MM.1S (cell line): ENCODE data around the gene GAS2L1.

ENCODE experiments used
- DNase-seq: peaks from one replicate; pipeline ENCODE4 v3.0.0-alpha.2; 2015
- H2AFZ ChIP-seq: fragments of 300-600 bp; sonication (generic); 2 replicates; pipeline ENCODE4 v1.6.0; 2016; ENCODE audit warnings: antibody characterized with exemption, low read length
- H3F3A ChIP-seq: fragments of 300-600 bp; sonication (generic); 2 replicates; pipeline ENCODE4 v1.6.1; 2016; ENCODE audit warnings: mild to moderate bottlenecking, antibody characterized with exemption, low read length, moderate library complexity, mixed read lengths; ENCODE audit not compliant: insufficient read depth
- H3K27ac ChIP-seq: fragments of 300-600 bp; sonication (generic); 2 replicates; pipeline ENCODE4 v1.5.1; 2016; ENCODE audit warnings: mild to moderate bottlenecking, low read length
- H3K27me3 ChIP-seq: fragments of 300-600 bp; sonication (generic); replicated peaks from 2 replicates; pipeline ENCODE4 v1.6.0; 2016; ENCODE audit warnings: low read length; ENCODE audit not compliant: insufficient read depth
- H3K36me3 ChIP-seq: fragments of 300-600 bp; sonication (generic); replicated peaks from 2 replicates; pipeline ENCODE4 v1.6.1; 2016; ENCODE audit warnings: mild to moderate bottlenecking, low read length, mixed read lengths; ENCODE audit not compliant: insufficient read depth
- H3K4me1 ChIP-seq: fragments of 300-600 bp; sonication (generic); 2 replicates; pipeline ENCODE4 v1.6.1; 2016; ENCODE audit warnings: low read length, mixed read lengths
- H3K4me2 ChIP-seq: fragments of 300-600 bp; sonication (generic); 2 replicates; pipeline ENCODE4 v1.6.0; 2016; ENCODE audit warnings: low read depth, low read length
- H3K4me3 ChIP-seq: fragments of 300-600 bp; sonication (generic); 2 replicates; pipeline ENCODE4 v1.5.1; 2016; ENCODE audit warnings: low read length, mixed read lengths
- H3K79me2 ChIP-seq: fragments of 300-600 bp; sonication (generic); 2 replicates; pipeline ENCODE4 v1.6.1; 2016; ENCODE audit warnings: mixed run types, low read length, mixed read lengths
- H3K9ac ChIP-seq: fragments of 300-600 bp; sonication (generic); 2 replicates; pipeline ENCODE4 v1.6.1; 2016; ENCODE audit warnings: low read length, mixed read lengths
- H3K9me2 ChIP-seq: fragments of 300-600 bp; sonication (generic); replicated peaks from 2 replicates; pipeline ENCODE4 v1.6.1; 2016; ENCODE audit warnings: mild to moderate bottlenecking, low read length, mixed read lengths; ENCODE audit not compliant: insufficient read depth
- H3K9me3 ChIP-seq: fragments of 300-600 bp; sonication (generic); replicated peaks from 2 replicates; pipeline ENCODE4 v1.6.1; 2016; ENCODE audit warnings: mild to moderate bottlenecking, low read length, mixed read lengths; ENCODE audit not compliant: insufficient read depth
- H4K20me1 ChIP-seq: fragments of 300-600 bp; sonication (generic); 2 replicates; pipeline ENCODE4 v1.6.1; 2016; ENCODE audit warnings: mild to moderate bottlenecking, low read length, moderate library complexity, mixed read lengths; ENCODE audit not compliant: insufficient read depth
- EZH2 ChIP-seq: fragments of 300-600 bp; sonication (generic); optimal IDR thresholded peaks from 2 replicates; pipeline ENCODE3; 2017; ENCODE audit warnings: low read depth, mild to moderate bottlenecking, antibody characterized with exemption, low read length, mixed read lengths
- EZH2phosphoT487 ChIP-seq: fragments of 300-600 bp; sonication (generic); IDR thresholded peaks from 2 replicates; pipeline ENCODE4 v1.6.1; 2018; ENCODE audit warnings: antibody characterized with exemption, low read length
- TF ChIP-seq, protein P1 (sequence below): fragments of 300-600 bp; sonication (generic); IDR thresholded peaks from 2 replicates; pipeline ENCODE4 v1.5.1; 2016; ENCODE audit warnings: antibody characterized with exemption, low read length, mixed read lengths

GAS2L1 gene

DNA sequence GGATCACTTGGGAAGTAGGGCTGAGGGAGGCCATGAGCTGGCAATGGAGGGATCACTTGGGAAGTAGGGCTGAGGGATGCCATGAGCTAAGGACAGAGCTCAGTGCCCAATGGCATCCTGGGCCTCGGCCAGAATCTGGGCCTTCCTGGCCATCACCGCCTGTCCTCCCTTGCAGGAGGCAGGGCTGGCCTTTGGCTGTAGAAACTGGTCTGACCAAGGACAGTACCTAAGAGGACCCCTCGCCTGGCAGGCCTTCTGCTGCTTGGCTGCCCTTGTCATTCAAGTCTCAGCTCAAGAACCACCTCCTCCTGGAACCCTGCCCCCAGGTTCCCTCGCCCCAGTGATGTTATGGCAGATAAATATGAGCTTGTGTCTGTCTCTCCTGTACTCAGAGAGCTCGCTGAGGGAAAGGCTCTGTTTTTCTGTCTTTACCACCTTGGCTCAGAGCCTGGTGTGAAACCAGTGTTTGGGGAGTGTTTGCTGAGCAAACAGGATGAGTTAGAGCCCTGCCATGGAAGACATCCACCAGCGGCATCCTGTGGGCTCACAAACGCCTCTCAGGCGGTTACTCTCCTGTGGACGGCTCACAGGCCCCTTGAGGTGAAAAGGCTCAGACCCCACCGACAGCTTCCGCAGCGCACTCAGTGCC, 28.4 kb downstream of the GAS2L1 start:
- Histone ChIP-seq H3K27ac (no peak overlapping the region), H3K9me3 (no peaks in the 10 kb centered on the region), H3K27me3 (no peaks in the 10 kb centered on the region), H3K4me2 (no peak overlapping the region), H3K36me3 (no peaks in the 10 kb centered on the region), H2AFZ (no peak overlapping the region), H3K9ac (no peak overlapping the region), H4K20me1 (no peaks in the 10 kb centered on the region), H3F3A (no peaks in the 10 kb centered on the region), H3K4me1 (no peaks in the 10 kb centered on the region), H3K9me2 (no peaks in the 10 kb centered on the region), H3K4me3 (no peak overlapping the region), H3K79me2 (no peaks in the 10 kb centered on the region)
- TF ChIP-seq EZH2 (no peak), EZH2phosphoT487 (no peak)
- TF ChIP-seq, protein P1, sequence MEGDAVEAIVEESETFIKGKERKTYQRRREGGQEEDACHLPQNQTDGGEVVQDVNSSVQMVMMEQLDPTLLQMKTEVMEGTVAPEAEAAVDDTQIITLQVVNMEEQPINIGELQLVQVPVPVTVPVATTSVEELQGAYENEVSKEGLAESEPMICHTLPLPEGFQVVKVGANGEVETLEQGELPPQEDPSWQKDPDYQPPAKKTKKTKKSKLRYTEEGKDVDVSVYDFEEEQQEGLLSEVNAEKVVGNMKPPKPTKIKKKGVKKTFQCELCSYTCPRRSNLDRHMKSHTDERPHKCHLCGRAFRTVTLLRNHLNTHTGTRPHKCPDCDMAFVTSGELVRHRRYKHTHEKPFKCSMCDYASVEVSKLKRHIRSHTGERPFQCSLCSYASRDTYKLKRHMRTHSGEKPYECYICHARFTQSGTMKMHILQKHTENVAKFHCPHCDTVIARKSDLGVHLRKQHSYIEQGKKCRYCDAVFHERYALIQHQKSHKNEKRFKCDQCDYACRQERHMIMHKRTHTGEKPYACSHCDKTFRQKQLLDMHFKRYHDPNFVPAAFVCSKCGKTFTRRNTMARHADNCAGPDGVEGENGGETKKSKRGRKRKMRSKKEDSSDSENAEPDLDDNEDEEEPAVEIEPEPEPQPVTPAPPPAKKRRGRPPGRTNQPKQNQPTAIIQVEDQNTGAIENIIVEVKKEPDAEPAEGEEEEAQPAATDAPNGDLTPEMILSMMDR = no peak
- no peak for DNase-seq

DNA sequence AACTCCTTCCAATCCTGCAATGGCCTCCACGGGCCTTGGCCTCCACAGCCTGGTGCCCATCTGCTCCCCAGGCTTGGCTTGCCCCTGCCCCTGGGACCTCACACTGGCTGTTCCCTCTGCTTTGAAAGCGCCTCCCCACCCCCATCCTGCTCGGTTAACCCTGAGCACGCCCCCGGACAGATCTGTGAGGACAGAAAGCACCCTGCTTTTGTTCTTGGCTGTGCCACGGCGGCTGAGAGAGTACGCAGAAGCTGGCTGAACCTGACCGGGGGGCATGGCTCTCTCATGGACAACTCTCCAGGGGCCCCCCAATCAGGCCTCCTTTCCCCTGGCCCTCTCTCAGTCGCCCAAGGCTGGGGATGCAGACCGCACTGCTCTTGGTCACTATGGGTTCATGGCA, 29.2 kb downstream of the GAS2L1 start:
- H3K9ac ChIP-seq = no peak overlapping the region
- no peak overlapping the region for H3K4me3 ChIP-seq
- H3K27me3 ChIP-seq = no peaks in the 10 kb centered on the region
- no peaks in the 10 kb centered on the region for H3K4me1 ChIP-seq
- no peaks in the 10 kb centered on the region for H3K9me3 ChIP-seq
- H3K79me2 ChIP-seq = no peaks in the 10 kb centered on the region
- no peak for DNase-seq
- no peak overlapping the region for H3K4me2 ChIP-seq
- H3K27ac ChIP-seq = no peak overlapping the region
- H3F3A ChIP-seq = no peaks in the 10 kb centered on the region
- H3K9me2 ChIP-seq = no peaks in the 10 kb centered on the region
- TF ChIP-seq EZH2 (no peak), EZH2phosphoT487 (no peak)
- TF ChIP-seq, protein P1 = no peak
- no peaks in the 10 kb centered on the region for H4K20me1 ChIP-seq
- no peak overlapping the region for H2AFZ ChIP-seq
- H3K36me3 ChIP-seq = no peaks in the 10 kb centered on the region

DNA sequence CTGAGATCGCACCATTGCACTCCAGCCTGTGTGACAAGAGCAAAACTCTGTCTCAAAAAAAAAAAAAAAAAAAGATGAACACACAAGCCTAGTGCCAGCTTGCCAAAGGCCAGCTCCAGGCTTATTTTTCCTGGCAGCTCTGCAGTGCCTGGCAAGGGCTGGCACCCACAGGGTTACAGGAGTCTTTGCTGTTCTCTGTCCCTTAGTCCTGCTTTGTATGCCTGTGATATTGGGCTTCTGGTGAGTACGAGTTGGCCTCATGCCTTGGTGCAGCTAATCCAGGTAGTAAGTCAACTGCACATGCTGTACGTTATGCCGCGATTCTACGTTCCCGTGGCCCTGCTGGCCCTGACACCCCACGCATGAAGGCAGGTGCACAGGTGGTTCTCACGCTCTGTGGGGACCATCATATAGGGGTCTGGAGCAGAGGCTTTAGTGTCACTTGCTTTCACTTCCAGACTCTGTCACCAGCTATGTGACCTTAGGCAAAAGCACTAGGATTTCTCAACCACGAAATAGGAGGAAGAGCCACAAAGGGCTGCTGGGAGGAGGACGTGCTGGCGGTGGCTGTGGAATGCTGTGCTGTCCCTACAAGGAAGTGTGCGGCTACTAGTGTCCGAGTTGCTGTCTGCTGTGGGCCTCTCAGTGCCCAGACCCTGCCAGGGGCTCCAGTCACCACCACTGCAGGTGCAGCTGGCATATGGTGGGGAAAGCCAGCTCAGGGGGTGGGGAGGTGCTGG, 30.5 kb downstream of the GAS2L1 start:
- H3K79me2 ChIP-seq = no peaks in the 10 kb centered on the region
- H3K9me3 ChIP-seq = no peaks in the 10 kb centered on the region
- DNase-seq = no peak
- no peaks in the 10 kb centered on the region for H3F3A ChIP-seq
- no peak for TF ChIP-seq EZH2phosphoT487
- TF ChIP-seq EZH2 = no peak
- TF ChIP-seq, protein P1 = no peak
- no peak overlapping the region for H3K4me3 ChIP-seq
- no peaks in the 10 kb centered on the region for H3K36me3 ChIP-seq
- H3K9me2 ChIP-seq = no peaks in the 10 kb centered on the region
- no peaks in the 10 kb centered on the region for H3K4me1 ChIP-seq
- no peak overlapping the region for H2AFZ ChIP-seq
- H3K27ac ChIP-seq = no peak overlapping the region
- no peak overlapping the region for H3K4me2 ChIP-seq
- H3K9ac ChIP-seq = no peak overlapping the region
- no peaks in the 10 kb centered on the region for H3K27me3 ChIP-seq
- H4K20me1 ChIP-seq = no peaks in the 10 kb centered on the region
